SH-SY5Y (cell line): ENCODE measurements around the gene ARRDC5.

ENCODE experiments used
- GATA2 ChIP-seq: IDR thresholded peaks from 2 replicates; pipeline ENCODE4 v1.6.1; 2011; ENCODE audit warnings: mild to moderate bottlenecking, low read depth, low read length
- GATA3 ChIP-seq: IDR thresholded peaks from 2 replicates; pipeline ENCODE4 v1.6.1; 2011; ENCODE audit warnings: low read depth, mild to moderate bottlenecking, low read length, moderate library complexity

ARRDC5 gene

DNA sequence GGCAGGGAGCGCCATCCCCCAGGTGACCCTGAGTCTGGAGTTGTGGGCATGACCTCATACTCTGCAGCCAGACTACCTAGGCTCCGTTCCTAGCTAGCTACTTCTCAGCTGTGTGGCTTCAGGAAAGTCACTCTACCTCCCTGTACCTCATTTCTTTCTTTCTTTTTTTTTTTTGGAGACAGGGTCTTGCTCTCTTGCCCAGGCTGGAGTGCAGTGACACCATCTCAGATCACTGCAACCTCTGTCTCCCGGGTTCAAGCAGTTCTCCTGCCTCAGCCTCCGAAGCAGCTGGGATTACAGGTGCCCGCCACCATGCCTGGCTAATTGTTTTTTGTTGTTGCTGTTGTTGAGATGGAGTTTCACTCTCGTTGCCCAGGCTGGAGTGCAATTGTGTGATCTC, 50.2 kb downstream of the ARRDC5 start:
- no peak for TF ChIP-seq GATA3
- no peak for TF ChIP-seq GATA2

DNA sequence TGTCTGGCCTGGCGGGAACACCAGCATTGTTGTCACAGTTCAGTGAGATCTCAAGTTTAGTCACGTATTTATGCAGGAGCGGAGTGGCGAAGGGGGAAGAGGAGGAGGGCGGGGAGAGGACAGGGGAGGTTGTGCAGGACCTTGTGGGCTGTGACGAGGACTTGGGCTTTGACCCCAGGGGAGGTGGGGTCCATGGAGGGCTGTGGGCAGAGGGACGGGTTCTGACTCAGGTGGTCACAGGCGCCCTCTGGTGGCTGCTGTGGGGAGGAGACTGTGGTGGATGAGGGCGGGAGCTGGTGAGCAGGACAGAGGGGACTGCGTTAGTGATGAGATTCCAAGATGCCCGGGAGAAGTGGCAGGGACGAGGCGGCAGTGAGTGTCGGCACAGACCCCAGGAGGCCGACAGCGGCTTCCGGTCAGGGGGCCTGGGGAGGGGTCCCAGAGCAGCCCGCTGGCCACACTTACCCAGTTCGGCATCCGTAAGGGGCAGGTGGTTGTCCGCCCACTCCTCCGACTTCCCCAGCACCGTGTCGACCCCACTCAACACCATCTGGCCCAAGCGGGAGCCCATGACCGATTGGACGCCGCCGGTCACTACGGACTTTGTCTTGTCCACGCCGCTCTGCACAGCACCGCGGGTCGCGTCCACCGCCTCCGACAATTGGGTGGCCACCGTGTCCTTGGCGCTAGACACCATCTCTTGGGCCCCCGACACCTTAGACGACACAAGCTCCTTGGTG, 51.0 kb downstream of the ARRDC5 start:
- TF ChIP-seq GATA3, result no peak
- no peak for TF ChIP-seq GATA2

- TF ChIP-seq GATA2 (no peak), GATA3 (no peak)
These were observed 53.7 kb downstream of the ARRDC5 start for GRCh38 chr19:4849019-4849418.

GRCh38 chr19:4847190-4847973, 55.3 kb downstream of the ARRDC5 start:
- TF ChIP-seq GATA3 (no peak), GATA2 (no peak)

- TF ChIP-seq GATA3, result no peak
- TF ChIP-seq GATA2, result no peak
These were observed 58.1 kb downstream of the ARRDC5 start for GRCh38 chr19:4844348-4845179.

- no peak for TF ChIP-seq GATA3
- TF ChIP-seq GATA2, result no peak
These were observed 59.1 kb downstream of the ARRDC5 start for GRCh38 chr19:4843647-4843965.
